ENCODE measurements around the gene CAPN9.

- TF ChIP-seq, protein P1, sequence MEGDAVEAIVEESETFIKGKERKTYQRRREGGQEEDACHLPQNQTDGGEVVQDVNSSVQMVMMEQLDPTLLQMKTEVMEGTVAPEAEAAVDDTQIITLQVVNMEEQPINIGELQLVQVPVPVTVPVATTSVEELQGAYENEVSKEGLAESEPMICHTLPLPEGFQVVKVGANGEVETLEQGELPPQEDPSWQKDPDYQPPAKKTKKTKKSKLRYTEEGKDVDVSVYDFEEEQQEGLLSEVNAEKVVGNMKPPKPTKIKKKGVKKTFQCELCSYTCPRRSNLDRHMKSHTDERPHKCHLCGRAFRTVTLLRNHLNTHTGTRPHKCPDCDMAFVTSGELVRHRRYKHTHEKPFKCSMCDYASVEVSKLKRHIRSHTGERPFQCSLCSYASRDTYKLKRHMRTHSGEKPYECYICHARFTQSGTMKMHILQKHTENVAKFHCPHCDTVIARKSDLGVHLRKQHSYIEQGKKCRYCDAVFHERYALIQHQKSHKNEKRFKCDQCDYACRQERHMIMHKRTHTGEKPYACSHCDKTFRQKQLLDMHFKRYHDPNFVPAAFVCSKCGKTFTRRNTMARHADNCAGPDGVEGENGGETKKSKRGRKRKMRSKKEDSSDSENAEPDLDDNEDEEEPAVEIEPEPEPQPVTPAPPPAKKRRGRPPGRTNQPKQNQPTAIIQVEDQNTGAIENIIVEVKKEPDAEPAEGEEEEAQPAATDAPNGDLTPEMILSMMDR (IDR thresholded peaks at IDR 0.05) = no peak
- no peak for TF ChIP-seq POLR2A (IDR thresholded peaks at IDR 0.05)
Observed at GRCh38 chr1:230763927-230764591, 16.9 kb downstream of the CAPN9 start.

Measured in tibial nerve (tissue), 3 donors.